Right renal pelvis (tissue), 4 donors: ENCODE data around the gene SPIRE1. TPM values are rescaled to one million over a fixed set of nuclear protein-coding genes. Genes with fewer than 3 reads are reported as not detected.
"Not testable (repeated sequence)": the region's sequence is repeated elsewhere in the genome, so short reads cannot be mapped to it uniquely, and the experiment has no call there.

ENCODE experiments used
- DNase-seq, 4 donors: peaks; one replicate each; pipeline ENCODE4 v3.0.0-alpha.2; 2013; ENCODE audit warnings: low read depth in 4 of 4, low spot score in 3 of 4, missing footprints in 1 of 4
- polyA plus RNA-seq, 4 donors: library from polyadenylated mRNA; unstranded; fragments of 120-200 nt; gene quantifications; one replicate each; pipeline ENCODE4 v1.2.1, GENCODE V29; 2013; ENCODE audit not compliant: insufficient read length in 4 of 4

SPIRE1 gene
- polyA plus RNA-seq, 4 donors: 29.1 to 35.1 (median 33.7) TPM

GRCh38 chr18:12426924-12427323, 231.0 kb downstream of the SPIRE1 start:
- DNase-seq: no peak

- no peak for DNase-seq
Observed at GRCh38 chr18:12424252-12424651, 233.7 kb downstream of the SPIRE1 start.

- DNase-seq: no peak
Observed at GRCh38 chr18:12423820-12424219, 234.1 kb downstream of the SPIRE1 start.

- no peak for DNase-seq
Observed at GRCh38 chr18:12423393-12423792, 234.5 kb downstream of the SPIRE1 start.

- DNase-seq: no peak
Observed at GRCh38 chr18:12422936-12423335, 235.0 kb downstream of the SPIRE1 start.

- no peak for DNase-seq
Observed at GRCh38 chr18:12421732-12422131, 236.2 kb downstream of the SPIRE1 start.

GRCh38 chr18:12420821-12421421, 237.0 kb downstream of the SPIRE1 start:
- DNase-seq: peak in 3 of 4 donors; percentile 23 to 38 (median 36)

GRCh38 chr18:12417687-12418086, 240.2 kb downstream of the SPIRE1 start:
- DNase-seq: no peak

- no peak for DNase-seq
Observed at GRCh38 chr18:12416098-12416729, 241.7 kb downstream of the SPIRE1 start.

- no peak for DNase-seq
Observed at GRCh38 chr18:12411456-12411855, 246.5 kb downstream of the SPIRE1 start.

GRCh38 chr18:12410747-12411146, 247.2 kb downstream of the SPIRE1 start:
- not testable (repeated sequence) for DNase-seq

GRCh38 chr18:12410081-12410481, 247.8 kb downstream of the SPIRE1 start:
- DNase-seq: no peak

GRCh38 chr18:12409469-12409868, 248.4 kb downstream of the SPIRE1 start:
- no peak for DNase-seq

GRCh38 chr18:12408247-12408869, 249.5 kb downstream of the SPIRE1 start:
- peak in 1 of 4 donors; percentile 23 for DNase-seq

- no peak for DNase-seq
Observed at GRCh38 chr18:12406371-12407111, 251.4 kb downstream of the SPIRE1 start.

GRCh38 chr18:12405066-12405465, 252.8 kb downstream of the SPIRE1 start:
- DNase-seq: no peak

- no peak for DNase-seq
Observed at GRCh38 chr18:12403601-12404506, 254.1 kb downstream of the SPIRE1 start.

GRCh38 chr18:12401881-12402280, 256.0 kb downstream of the SPIRE1 start:
- no peak for DNase-seq

GRCh38 chr18:12399231-12399630, 258.7 kb downstream of the SPIRE1 start:
- DNase-seq: no peak

GRCh38 chr18:12398625-12399024, 259.3 kb downstream of the SPIRE1 start:
- DNase-seq: no peak
